IMR-90 (cell line): ENCODE measurements around the gene CDC42SE1. TPM values are rescaled to one million over a fixed set of nuclear protein-coding genes. Genes with fewer than 3 reads are reported as not detected.

ENCODE experiments used
- ATAC-seq: fragments of 200-7000 bp; cut with Tn5 transposase; 2 replicates; pipeline ENCODE4 v1.9.1; 2020; ENCODE audit warnings: low read depth, mild to moderate bottlenecking, moderate library complexity
- BruUV-seq: library from RNA; stranded (reverse); fragments of 400-500 nt; replicated peaks from 2 replicates; lab custom pipeline; 2021; lab: Mats Ljungman, UMichigan
- CTCF ChIA-PET: fragments of 300-600 bp; formaldehyde crosslinking; extraction: SDS; loops from one replicate; lab custom pipeline; 2021; ENCODE audit warnings: antibody characterized with exemption; lab: Yijun Ruan, JAX
- POLR2A ChIA-PET: fragments of 300-600 bp; sonication (Branson Sonifier 250); formaldehyde crosslinking; loops from one replicate; lab custom pipeline; 2022; ENCODE audit warnings: antibody characterized with exemption; ENCODE audit not compliant: unreplicated experiment; lab: Charles Lee
- DNase-seq: peaks from one replicate; pipeline ENCODE4 v3.0.0; 2013
- H2AFZ ChIP-seq: replicated peaks from 2 replicates; pipeline ENCODE3; 2013; ENCODE audit warnings: low read length, mild to moderate bottlenecking; ENCODE audit not compliant: poor library complexity
- H2AK5ac ChIP-seq: 2 replicates; pipeline ENCODE4 v1.6.1; 2013; ENCODE audit warnings: low read depth, low read length, inconsistent platforms
- H2AK9ac ChIP-seq: replicated peaks from 2 replicates; pipeline ENCODE3; 2013; ENCODE audit warnings: mild to moderate bottlenecking, low read depth, low read length, moderate library complexity; ENCODE audit not compliant: poor library complexity
- H2BK120ac ChIP-seq: 2 replicates; pipeline ENCODE4 v1.6.1; 2013; ENCODE audit warnings: low read depth, low read length, inconsistent platforms
- H2BK15ac ChIP-seq: 3 replicates; pipeline ENCODE4 v1.6.1; 2013; ENCODE audit warnings: low read depth, low read length, inconsistent platforms
- H2BK20ac ChIP-seq: 2 replicates; pipeline ENCODE4 v1.6.1; 2013; ENCODE audit warnings: low read depth, mild to moderate bottlenecking, inconsistent platforms, low read length, moderate library complexity
- H2BK5ac ChIP-seq: 2 replicates; pipeline ENCODE4 v1.6.1; 2013; ENCODE audit warnings: mild to moderate bottlenecking, low read depth, low read length, inconsistent platforms; ENCODE audit not compliant: poor library complexity, severe bottlenecking
- H3K14ac ChIP-seq: replicated peaks from 2 replicates; pipeline ENCODE4 v1.6.1; 2013; ENCODE audit warnings: low read depth, low read length, inconsistent platforms
- H3K18ac ChIP-seq: 2 replicates; pipeline ENCODE4 v1.6.1; 2013; ENCODE audit warnings: low read depth, low read length, control low read depth
- H3K23ac ChIP-seq: 2 replicates; pipeline ENCODE4 v1.6.1; 2013; ENCODE audit warnings: low read depth, low read length, inconsistent platforms
- H3K27ac ChIP-seq: 2 replicates; pipeline ENCODE4 v1.5.1; 2013; ENCODE audit warnings: mild to moderate bottlenecking, control low read depth, low read length; ENCODE audit not compliant: insufficient read depth
- H3K27me3 ChIP-seq: 2 replicates; pipeline ENCODE4 v1.6.1; 2013; ENCODE audit warnings: low read length; ENCODE audit not compliant: control insufficient read depth, insufficient read depth
- H3K36me3 ChIP-seq: 2 replicates; pipeline ENCODE4 v1.6.1; 2013; ENCODE audit warnings: low read length, mixed read lengths; ENCODE audit not compliant: control insufficient read depth, insufficient read depth
- H3K4ac ChIP-seq: 2 replicates; pipeline ENCODE4 v1.6.1; 2013; ENCODE audit warnings: low read depth, low read length, inconsistent platforms
- H3K4me1 ChIP-seq: 2 replicates; pipeline ENCODE4 v1.6.1; 2013; ENCODE audit warnings: low read length, mixed read lengths; ENCODE audit not compliant: control insufficient read depth, insufficient read depth
- H3K4me2 ChIP-seq: 2 replicates; pipeline ENCODE4 v1.6.1; 2013; ENCODE audit warnings: low read depth, mild to moderate bottlenecking, control low read depth, low read length, moderate library complexity
- H3K4me3 ChIP-seq: 2 replicates; pipeline ENCODE4 v1.5.1; 2013; ENCODE audit warnings: low read depth, mild to moderate bottlenecking, control low read depth, low read length, moderate library complexity; ENCODE audit not compliant: insufficient read depth
- H3K56ac ChIP-seq: 2 replicates; pipeline ENCODE4 v1.6.1; 2013; ENCODE audit warnings: low read length, inconsistent platforms; ENCODE audit not compliant: insufficient read depth; ENCODE audit errors: extremely low read depth
- H3K79me1 ChIP-seq, 2 experiments: 2 replicates each; pipeline ENCODE4 v1.6.1; 2013; ENCODE audit warnings: low read length in 2 of 2, inconsistent platforms in 1 of 2, low read depth in 1 of 2
- H3K9ac ChIP-seq: 2 replicates; pipeline ENCODE4 v1.6.1; 2013; ENCODE audit warnings: low read depth, low read length, control low read depth
- H3K9me1 ChIP-seq: 2 replicates; pipeline ENCODE4 v1.6.1; 2013; ENCODE audit warnings: low read length, inconsistent platforms; ENCODE audit not compliant: insufficient read depth
- H3K9me3 ChIP-seq: 2 replicates; pipeline ENCODE4 v1.6.1; 2013; ENCODE audit warnings: low read length; ENCODE audit not compliant: control insufficient read depth, insufficient read depth
- H4K20me1 ChIP-seq: 2 replicates; pipeline ENCODE4 v1.6.1; 2013; ENCODE audit warnings: low read length, inconsistent platforms; ENCODE audit not compliant: insufficient read depth
- H4K5ac ChIP-seq: 2 replicates; pipeline ENCODE4 v1.6.1; 2013; ENCODE audit warnings: mild to moderate bottlenecking, low read depth, low read length, control low read depth
- H4K8ac ChIP-seq, 2 experiments: 2 replicates each; pipeline ENCODE4 v1.6.1; 2013; ENCODE audit warnings: low read depth in 2 of 2, low read length in 2 of 2, control low read depth in 1 of 2, inconsistent platforms in 1 of 2
- H4K91ac ChIP-seq: 2 replicates; pipeline ENCODE4 v1.6.1; 2013; ENCODE audit warnings: low read depth, low read length, inconsistent platforms; ENCODE audit not compliant: insufficient read depth
- BHLHE40 ChIP-seq: fragments of 150-350 bp; IDR thresholded peaks from 2 replicates; pipeline ENCODE4 v1.6.1; 2016; ENCODE audit warnings: mild to moderate bottlenecking, low read depth, low read length
- CEBPB ChIP-seq: IDR thresholded peaks from 2 replicates; pipeline ENCODE4 v1.6.1; 2012; ENCODE audit warnings: low read depth, low read length, improper control_type of control experiment
- CHD1 ChIP-seq: IDR thresholded peaks from 2 replicates; pipeline ENCODE4 v1.6.1; 2012; ENCODE audit warnings: low read depth, low read length, improper control_type of control experiment
- ELK1 ChIP-seq: fragments of 150-350 bp; IDR thresholded peaks from 2 replicates; pipeline ENCODE4 v1.6.1; 2016; ENCODE audit warnings: low read depth, mild to moderate bottlenecking, low read length, moderate library complexity, borderline replicate concordance
- FOS ChIP-seq: fragments of 150-350 bp; IDR thresholded peaks from 2 replicates; pipeline ENCODE4 v1.6.1; 2016; ENCODE audit warnings: low read depth, low read length
- MAFK ChIP-seq: IDR thresholded peaks from 2 replicates; pipeline ENCODE4 v1.6.1; 2012; ENCODE audit warnings: low read depth, low read length, improper control_type of control experiment
- MXI1 ChIP-seq: IDR thresholded peaks from 2 replicates; pipeline ENCODE4 v1.6.1; 2012; ENCODE audit warnings: low read depth, mild to moderate bottlenecking, low read length, moderate library complexity, borderline replicate concordance
- POLR2A ChIP-seq: IDR thresholded peaks from 2 replicates; pipeline ENCODE4 v1.6.1; 2012; ENCODE audit warnings: mild to moderate bottlenecking, low read depth, low read length
- RAD21 ChIP-seq: IDR thresholded peaks from 2 replicates; pipeline ENCODE4 v1.6.1; 2012; ENCODE audit warnings: low read length, improper control_type of control experiment
- RCOR1 ChIP-seq: IDR thresholded peaks from 2 replicates; pipeline ENCODE4 v1.6.1; 2012; ENCODE audit warnings: mild to moderate bottlenecking, low read length, improper control_type of control experiment; ENCODE audit not compliant: insufficient replicate concordance
- RFX5 ChIP-seq: IDR thresholded peaks from 2 replicates; pipeline ENCODE4 v1.8.0; 2012; ENCODE audit warnings: low read depth, mild to moderate bottlenecking, low read length, moderate library complexity
- SMC3 ChIP-seq: fragments of 150-350 bp; IDR thresholded peaks from 2 replicates; pipeline ENCODE4 v1.6.1; 2016; ENCODE audit warnings: low read depth, mild to moderate bottlenecking, antibody characterized with exemption, low read length, moderate library complexity
- USF2 ChIP-seq: fragments of 150-350 bp; IDR thresholded peaks from 2 replicates; pipeline ENCODE4 v1.6.1; 2017; ENCODE audit warnings: mild to moderate bottlenecking, antibody characterized with exemption, low read length, low read depth
- WGBS, 2 experiments: methylation state at CpG; one replicate each; pipeline versions ENCODE4 v1.1.5 to v1.1.7; 2013; ENCODE audit warnings: missing lambda C conversion rate in 2 of 2; ENCODE audit not compliant: insufficient read length in 1 of 2; ENCODE audit errors: extremely low coverage in 2 of 2; 5-methylcytosine and 5-hydroxymethylcytosine counted together
- dilution Hi-C: fragments of 300-500 bp; cut with HindIII; formaldehyde crosslinking; loops from one replicate; pipeline ENCODE4 v1.14.3; 2018; ENCODE audit warnings: low sequenced_read_pairs; ENCODE audit not compliant: unreplicated experiment
- in situ Hi-C: fragments of 300-500 bp; cut with MboI; formaldehyde crosslinking; loops from 3 replicates; pipeline ENCODE4 v1.14.3; 2019; ENCODE audit warnings: low sequenced_read_pairs, inconsistent platforms, mixed read lengths
- intact Hi-C: fragments of 100-400 bp; cut with micrococcal nuclease; formaldehyde crosslinking; loops from 2 replicates; pipeline ENCODE4 v1.10.0; 2022
- polyA plus RNA-seq, 3 experiments: library from polyadenylated mRNA; depleted of rRNA; stranded (reverse); fragments of >200 nt; gene quantifications; 2 replicates each; pipeline ENCODE4 v1.2.3, GENCODE V29; 2012; ENCODE audit warnings: low replicate concordance in 1 of 3
- total RNA-seq: library from RNA; depleted of rRNA; stranded (reverse); fragments of >200 nt; gene quantifications from 2 replicates; pipeline ENCODE4 v1.2.3, GENCODE V29; 2012

The CDC42SE1 gene
- total and polyA plus RNA-seq, 2 of the 4 experiments (the other 2 are of a cell fraction): 47.0 to 58.5 TPM

DNA sequence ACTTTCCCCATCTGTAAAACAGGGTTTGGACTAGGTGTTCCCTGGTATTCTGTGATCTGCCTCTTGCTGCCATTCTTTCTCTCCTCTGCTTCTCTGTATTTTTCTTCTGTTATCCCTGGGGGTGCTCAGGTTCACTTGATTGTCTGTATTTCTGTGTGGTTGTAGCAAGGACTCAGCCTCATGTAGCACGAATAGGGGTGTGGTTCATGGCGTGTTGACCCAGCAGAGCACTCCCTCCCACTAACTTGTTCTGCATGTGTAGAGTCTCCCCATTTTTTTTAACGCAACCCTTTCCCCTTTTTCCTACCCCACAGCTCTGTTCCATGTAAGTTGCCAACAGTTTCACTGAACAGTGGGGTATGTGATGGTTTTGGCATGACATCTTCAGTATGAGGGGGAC lies 24.3 kb downstream of the CDC42SE1 start:
- no peaks in the 10 kb centered on the region for H3K4me1 ChIP-seq
- H3K18ac ChIP-seq: no peak overlapping the region
- dilution Hi-C loops (no loop called here), intact Hi-C loops (no loop called here), in situ Hi-C loops (loop anchor here (10.0 kb wide), 1 partner anchor 60 kb away; the partner anchor contains the start of gene CERS2)
- H3K4me3 ChIP-seq: no peak overlapping the region
- no peak overlapping the region for H2BK20ac ChIP-seq
- no peak overlapping the region for H4K8ac ChIP-seq
- H3K56ac ChIP-seq: no peak overlapping the region
- no peak overlapping the region for H4K5ac ChIP-seq
- H3K27ac ChIP-seq: no peak overlapping the region
- no peak overlapping the region for H3K23ac ChIP-seq
- H3K9me3 ChIP-seq: no peaks in the 10 kb centered on the region
- no peaks in the 10 kb centered on the region for H4K20me1 ChIP-seq
- H4K91ac ChIP-seq: no peak overlapping the region
- no peak overlapping the region for H2AFZ ChIP-seq
- no peaks in the 10 kb centered on the region for H3K79me1 ChIP-seq
- no peak overlapping the region for H3K4me2 ChIP-seq
- DNase-seq: no peak
- H3K36me3 ChIP-seq: peaks cover 20% of the 10 kb centered on the region
- no peak overlapping the region for H2BK5ac ChIP-seq
- no peak for ATAC-seq
- TF ChIP-seq SMC3 (no peak), MXI1 (no peak), POLR2A (no peak), BHLHE40 (no peak), CHD1 (no peak), RAD21 (no peak), ELK1 (no peak), USF2 (no peak), FOS (no peak), RFX5 (no peak), RCOR1 (no peak), CEBPB (no peak), MAFK (no peak)
- no peak overlapping the region for H2AK9ac ChIP-seq
- H3K27me3 ChIP-seq: no peaks in the 10 kb centered on the region
- no CpG with 5 or more reads among the region's 3 CpGs for WGBS, 2 experiments
- H2BK15ac ChIP-seq: no peak overlapping the region
- CTCF ChIA-PET: no interaction called here
- POLR2A ChIA-PET: no interaction called here
- no peak overlapping the region for H3K4ac ChIP-seq
- H3K9me1 ChIP-seq: no peaks in the 10 kb centered on the region
- H3K14ac ChIP-seq: no peak overlapping the region
- no peak overlapping the region for H3K9ac ChIP-seq
- no TSS peak for BruUV-seq
- H2BK120ac ChIP-seq: no peak overlapping the region
- no peak overlapping the region for H2AK5ac ChIP-seq
